IPS DF 19.7 (cell line): ENCODE results near the gene AP2B1.
"Not testable (repeated sequence)": the region's sequence is repeated elsewhere in the genome, so short reads cannot be mapped to it uniquely, and the experiment has no call there.

Experiments
- DNase-seq: peaks from one replicate; pipeline ENCODE4 v3.0.0-alpha.2; 2013; ENCODE audit warnings: low read depth, low spot score

The AP2B1 gene

DNA sequence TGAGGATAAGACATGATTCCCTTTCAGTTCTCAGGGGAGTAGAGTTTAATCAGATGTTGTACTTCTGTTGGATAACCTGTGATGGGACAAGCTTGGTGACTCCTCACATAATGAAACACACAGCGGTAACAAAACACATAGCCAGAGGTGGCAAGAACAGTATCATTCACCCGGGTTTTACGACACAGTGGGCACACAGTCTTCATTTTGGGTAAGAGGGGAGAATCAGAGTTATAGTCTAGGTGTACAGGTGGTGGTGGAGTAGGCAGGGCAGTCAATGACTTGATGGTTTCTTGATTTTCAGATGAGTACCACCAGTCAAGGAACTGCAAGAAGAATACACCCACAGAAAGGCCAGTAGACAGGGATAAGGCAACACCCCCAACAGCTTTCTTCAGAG is 11.4 kb upstream of the AP2B1 start:
- no peak for DNase-seq

- no peak for DNase-seq
Measured at GRCh38 chr17:35577830-35578196, 9.3 kb upstream of the AP2B1 start.

GRCh38 chr17:35578197-35578928 is 8.8 kb upstream of the AP2B1 start, which contains the start of gene PEX12:
Gene PEX12 (minus strand): TSS chr17:35578571. CDS start chr17:35578021, 550 bp downstream.
- DNase-seq = peak; percentile 85

GRCh38 chr17:35578929-35579432 is 8.1 kb upstream of the AP2B1 start:
- DNase-seq = no peak

- DNase-seq = no peak
Measured at GRCh38 chr17:35584061-35584460, 3.1 kb upstream of the AP2B1 start.

- no peak for DNase-seq
Measured at GRCh38 chr17:35586569-35587073, 501 bp upstream of the AP2B1 start.

DNA sequence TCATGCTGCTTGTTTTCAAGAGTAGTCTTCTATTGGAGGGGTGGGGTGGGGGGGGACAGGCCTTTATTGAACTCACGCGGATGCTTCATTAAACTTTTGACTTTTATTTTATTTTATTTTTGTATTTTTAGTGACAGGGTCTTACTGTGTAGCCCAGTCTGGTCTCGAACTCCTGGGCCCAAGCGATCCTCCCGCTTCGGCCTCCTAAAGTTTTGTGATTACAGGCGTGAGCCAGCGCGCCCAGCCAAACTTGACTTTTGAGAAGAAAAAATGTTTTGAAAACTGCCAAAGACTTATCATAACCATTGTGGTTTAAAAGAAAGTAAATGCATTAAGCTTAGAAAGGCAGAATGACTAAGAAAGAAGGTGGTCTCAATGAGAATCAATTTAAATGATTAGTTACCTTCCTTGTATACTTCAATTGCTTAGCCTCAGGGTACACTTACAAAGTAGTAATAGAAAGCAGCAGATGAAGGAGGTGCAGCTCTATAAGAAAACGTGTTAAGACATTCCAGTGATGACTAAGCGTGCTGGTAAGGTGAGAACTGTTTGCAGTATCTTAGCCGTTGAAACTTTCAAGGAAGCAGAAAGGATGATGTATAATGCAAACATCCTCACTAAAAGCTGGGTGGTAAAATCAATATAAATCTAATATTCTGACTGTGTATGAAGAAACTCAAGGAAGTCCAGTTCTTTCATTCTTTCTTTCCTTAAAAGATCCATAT is 1.2 kb downstream of the AP2B1 start:
- DNase-seq = no peak

GRCh38 chr17:35596072-35596471 is 8.9 kb downstream of the AP2B1 start:
- no peak for DNase-seq

DNA sequence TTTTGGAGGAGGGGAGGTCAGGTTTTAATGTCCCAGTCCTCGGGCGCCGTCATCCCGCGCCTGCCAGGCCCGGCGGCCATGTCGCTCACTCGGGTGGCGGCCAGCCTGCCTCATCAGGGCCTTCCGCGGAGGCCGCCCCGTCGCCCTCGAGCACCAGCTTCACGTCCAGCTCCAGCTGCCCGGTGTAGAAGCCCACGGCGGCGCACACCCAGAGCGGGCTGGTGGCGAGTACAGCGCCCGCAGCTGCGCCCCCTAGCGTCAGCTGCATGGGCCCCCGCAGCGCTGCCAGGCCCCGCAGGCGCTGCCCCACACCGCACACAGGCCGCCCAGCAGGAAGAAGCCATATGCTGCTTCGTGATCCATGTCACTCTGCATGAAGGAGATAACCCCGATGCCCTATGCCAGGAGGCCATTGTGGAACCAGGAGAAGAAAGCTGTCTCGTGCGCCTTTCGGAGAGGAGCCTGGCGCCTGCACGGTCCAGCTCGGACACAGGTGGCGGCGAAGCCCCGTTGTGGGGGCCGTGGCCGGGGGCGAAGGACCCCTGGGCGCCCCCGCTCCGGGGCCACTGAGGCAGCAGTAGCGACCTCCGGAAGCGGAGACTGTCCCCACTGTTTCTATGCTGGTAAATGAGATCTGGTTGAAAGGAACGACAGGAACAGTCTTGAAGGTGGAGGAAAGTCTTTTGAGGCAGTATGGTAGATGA is 9.6 kb downstream of the AP2B1 start:
- peak; percentile 35 for DNase-seq

- no peak for DNase-seq
Measured at GRCh38 chr17:35597604-35598003, 10.5 kb downstream of the AP2B1 start.

- DNase-seq = no peak
Measured at GRCh38 chr17:35603674-35604073, 16.6 kb downstream of the AP2B1 start.

- DNase-seq = no peak
Measured at GRCh38 chr17:35605678-35606077, 18.6 kb downstream of the AP2B1 start.

- DNase-seq = no peak
Measured at GRCh38 chr17:35607239-35607847, 20.2 kb downstream of the AP2B1 start.

DNA sequence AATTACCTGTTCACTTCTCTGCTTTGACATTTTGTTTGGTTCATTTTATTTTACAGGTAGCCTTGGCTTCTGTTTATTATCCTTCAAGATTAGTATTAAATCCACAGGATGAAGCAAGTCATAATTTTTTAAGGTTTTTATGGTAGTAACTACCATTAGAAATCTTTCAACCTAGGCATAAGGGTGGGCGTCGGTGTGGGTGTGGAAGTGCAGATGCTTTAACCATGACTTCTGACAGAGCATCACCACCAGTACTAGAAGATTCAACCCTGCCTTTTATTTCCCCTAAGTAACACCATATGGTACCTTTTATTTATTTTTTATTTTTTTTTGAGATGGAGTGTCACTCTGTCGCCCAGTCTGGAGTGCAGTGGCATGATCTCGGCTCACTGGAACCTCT is 22.7 kb downstream of the AP2B1 start:
- DNase-seq = no peak

- not testable (repeated sequence) for DNase-seq
Measured at GRCh38 chr17:35610746-35611145, 23.6 kb downstream of the AP2B1 start.

DNA sequence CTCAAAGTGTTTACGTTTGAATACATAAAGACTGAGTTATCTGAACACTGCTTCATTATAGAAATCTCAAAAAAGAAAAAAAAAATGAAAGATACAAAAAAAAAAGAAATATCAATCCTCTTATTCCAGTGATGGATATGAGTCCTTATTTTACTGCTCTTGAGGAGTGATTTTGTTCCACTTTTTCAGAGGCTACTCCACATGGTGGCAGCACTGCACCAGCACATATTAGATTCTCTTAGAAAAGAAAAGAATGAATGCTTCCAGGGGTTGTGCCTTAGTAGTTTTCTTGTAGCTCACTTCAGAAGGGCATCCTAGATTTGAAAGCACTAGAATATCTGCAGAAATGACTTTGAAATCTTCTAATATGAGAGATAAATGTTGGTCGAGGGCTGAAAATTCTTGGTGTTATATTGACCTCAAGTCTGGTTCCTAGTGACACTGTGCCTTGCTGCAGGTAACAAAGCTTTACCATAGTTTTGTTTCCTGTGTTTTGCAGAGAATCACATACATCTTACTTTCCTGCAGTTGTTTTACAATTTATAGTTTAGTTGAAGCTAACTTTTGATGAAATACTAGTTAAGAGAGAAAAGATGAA is 25.9 kb downstream of the AP2B1 start:
- DNase-seq = no peak

- no peak for DNase-seq
Measured at GRCh38 chr17:35614810-35615209, 27.7 kb downstream of the AP2B1 start.

DNA sequence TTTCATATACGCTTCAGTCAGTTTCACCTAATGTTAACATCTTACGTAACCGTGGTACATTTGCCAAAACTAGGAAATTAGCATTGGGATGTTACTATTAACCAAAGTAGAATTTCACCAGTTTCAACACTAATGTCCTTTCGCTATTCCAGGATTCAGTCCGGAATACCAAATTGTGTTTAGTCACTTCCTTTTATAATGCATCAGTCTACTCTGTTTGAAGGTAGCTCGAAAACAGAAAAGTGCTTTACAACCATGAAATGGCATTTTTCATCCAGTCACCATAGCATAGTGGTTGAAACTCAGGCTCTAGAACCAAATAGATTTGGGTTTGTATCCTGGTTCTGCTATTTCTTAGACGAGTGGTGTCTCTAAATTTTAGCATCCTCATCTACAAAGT is 29.4 kb downstream of the AP2B1 start:
- DNase-seq = no peak

DNA sequence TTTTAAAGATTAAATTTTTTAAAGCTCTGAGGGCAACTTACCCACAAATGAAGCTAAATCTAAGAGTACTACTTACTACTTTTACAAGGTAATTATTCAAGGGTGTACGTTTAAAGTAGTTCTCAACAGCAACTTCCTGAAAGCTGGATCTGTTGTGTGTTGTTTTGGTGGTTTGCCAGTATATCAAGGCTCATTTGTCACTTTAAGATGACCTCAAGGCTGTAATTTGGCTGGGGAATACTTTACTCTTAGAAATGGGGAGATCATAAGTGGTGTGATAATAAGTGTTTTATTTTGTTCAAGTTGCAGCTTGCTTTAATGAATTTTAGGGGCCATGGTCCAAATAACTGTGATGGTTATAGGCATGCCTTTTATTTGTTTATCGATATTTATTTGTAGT is 30.4 kb downstream of the AP2B1 start:
- DNase-seq = no peak

DNA sequence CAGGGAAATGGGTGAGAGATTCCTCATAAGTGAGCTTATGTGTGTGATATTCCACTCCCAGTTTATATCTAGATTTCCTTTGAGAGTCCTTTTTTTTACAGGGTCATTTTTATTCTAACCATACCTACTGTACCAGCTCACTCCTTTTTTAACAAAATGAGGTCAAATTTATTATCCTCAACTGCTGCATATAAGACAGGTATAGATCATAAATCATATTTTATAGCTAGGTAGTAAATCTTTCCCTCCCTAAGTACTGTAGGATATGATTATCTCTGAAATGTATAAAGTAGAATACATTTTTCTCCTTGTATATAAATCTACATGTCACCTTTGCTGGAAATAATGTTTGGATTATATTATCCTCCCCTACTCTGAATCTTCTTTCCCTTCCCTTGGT is 31.5 kb downstream of the AP2B1 start:
- no peak for DNase-seq

- DNase-seq = no peak
Measured at GRCh38 chr17:35621768-35622167, 34.6 kb downstream of the AP2B1 start.
